A549 (cell line): ENCODE measurements around the gene ITGA2B. TPM values are rescaled to one million over a fixed set of nuclear protein-coding genes. Genes with fewer than 3 reads are reported as not detected.

Source experiments
- ATAC-seq, 2 experiments: fragments of 200-7000 bp in 1 of 2; fragments of >200 bp in 1 of 2; cut with Nextera tagmentation in 1 of 2; cut with Tn5 transposase in 1 of 2; 3 replicates each; pipeline versions ENCODE4 v1.8.0 to v1.9.1; 2018 to 2020; ENCODE audit warnings: mild to moderate bottlenecking in 1 of 2, moderate library complexity in 1 of 2
- CTCF ChIA-PET: fragments of 300-600 bp; sonication (Branson Sonifier 250); formaldehyde crosslinking; extraction: SDS; loops from one replicate; lab custom pipeline; 2021; ENCODE audit warnings: antibody characterized with exemption, inconsistent platforms; lab: Yijun Ruan, JAX
- POLR2A ChIA-PET: fragments of 350-600 bp; formaldehyde crosslinking; extraction: SDS; loops from one replicate; lab custom pipeline; 2021; ENCODE audit warnings: antibody characterized with exemption, inconsistent platforms; lab: Yijun Ruan, JAX
- DNase-seq, 2 experiments: peaks; one replicate each; pipeline versions ENCODE4 v3.0.0 to v3.0.0-alpha.2; 2011 to 2016; ENCODE audit warnings: low read depth in 1 of 2, low spot score in 1 of 2
- FAIRE-seq: peaks from 2 replicates; lab custom pipeline; 2011; peaks lifted over from hg19 to GRCh38; lab: Jason Lieb, UNC
- H3K27ac ChIP-seq, 2 experiments: fragments of >200 bp; sonication (Bioruptor Twin); formaldehyde crosslinking; 3 replicates each; pipeline ENCODE4 v1.5.1; 2016 to 2017
- H3K4me1 ChIP-seq: fragments of >200 bp; sonication (Bioruptor Twin); formaldehyde crosslinking; 3 replicates; pipeline ENCODE4 v1.6.1; 2016
- H3K4me2 ChIP-seq: fragments of >200 bp; sonication (Bioruptor Twin); formaldehyde crosslinking; 3 replicates; pipeline ENCODE4 v1.6.1; 2016
- H3K4me3 ChIP-seq: fragments of >200 bp; sonication (Bioruptor Twin); formaldehyde crosslinking; 3 replicates; pipeline ENCODE4 v1.5.1; 2016
- H3K9me3 ChIP-seq: fragments of >200 bp; sonication (Bioruptor Twin); formaldehyde crosslinking; 3 replicates; pipeline ENCODE4 v1.6.1; 2016
- CBX2 ChIP-seq: fragments of 200-600 bp; sonication (generic); IDR thresholded peaks from 2 replicates; pipeline ENCODE4 v1.6.1; 2016; ENCODE audit warnings: low read depth, mild to moderate bottlenecking, borderline replicate concordance
- CEBPB ChIP-seq, 2 experiments: fragments of >200 bp in 1 of 2; sonication (Bioruptor Twin) in 1 of 2; formaldehyde crosslinking in 1 of 2; IDR thresholded peaks; 2 replicates each; pipeline ENCODE4 v1.6.1; 2012 to 2016
- CHD2 ChIP-seq: fragments of 150-350 bp; IDR thresholded peaks from 2 replicates; pipeline ENCODE4 v1.6.1; 2014; ENCODE audit warnings: low read length; ENCODE audit not compliant: partially characterized antibody
- CHD4 ChIP-seq: fragments of 200-600 bp; sonication (generic); IDR thresholded peaks from 2 replicates; pipeline ENCODE4 v1.6.1; 2016; ENCODE audit warnings: antibody characterized with exemption, mild to moderate bottlenecking, borderline replicate concordance
- E2F6 ChIP-seq: IDR thresholded peaks from 2 replicates; pipeline ENCODE4 v1.6.1; 2012; ENCODE audit warnings: low read depth, borderline replicate concordance
- EHMT2 ChIP-seq: fragments of 200-600 bp; sonication (generic); IDR thresholded peaks from 2 replicates; pipeline ENCODE4 v1.6.1; 2016; ENCODE audit warnings: antibody characterized with exemption, low read depth, mild to moderate bottlenecking, moderate library complexity
- FOXS1 ChIP-seq: fragments of 250-450 bp; sonication (Bioruptor Pico); IDR thresholded peaks from 2 replicates; pipeline ENCODE4 v1.5.0; 2020; ENCODE audit warnings: mild to moderate bottlenecking, moderate library complexity
- GATA3 ChIP-seq: IDR thresholded peaks from 2 replicates; pipeline ENCODE4 v1.6.1; 2012; ENCODE audit warnings: borderline replicate concordance
- HEYL ChIP-seq: fragments of 250-450 bp; sonication (Bioruptor Pico); IDR thresholded peaks from 2 replicates; pipeline ENCODE4 v1.8.0; 2021; ENCODE audit warnings: mild to moderate bottlenecking, moderate library complexity
- JUN ChIP-seq, 2 experiments: fragments of >200 bp; sonication (Bioruptor Twin); formaldehyde crosslinking; IDR thresholded peaks; 2 replicates in 1 of 2; 3 replicates in 1 of 2; pipeline ENCODE4 v1.6.1; 2016 to 2017
- KDM1A ChIP-seq: fragments of 200-600 bp; sonication (generic); IDR thresholded peaks from 2 replicates; pipeline ENCODE4 v1.6.1; 2016; ENCODE audit warnings: low read depth, mild to moderate bottlenecking
- MAZ ChIP-seq: fragments of 150-350 bp; IDR thresholded peaks from 2 replicates; pipeline ENCODE4 v1.6.1; 2014; ENCODE audit warnings: antibody characterized with exemption, low read depth, low read length, borderline replicate concordance
- NFE2L2 ChIP-seq: fragments of 150-350 bp; conservative IDR thresholded peaks from 2 replicates; pipeline ENCODE4 v1.6.1; 2014; ENCODE audit warnings: low read length
- NR3C1 ChIP-seq: fragments of >200 bp; sonication (Bioruptor Twin); formaldehyde crosslinking; IDR thresholded peaks from 3 replicates; pipeline ENCODE4 v1.6.1; 2017
- PHF8 ChIP-seq: fragments of 200-600 bp; sonication (generic); IDR thresholded peaks from 2 replicates; pipeline ENCODE4 v1.6.1; 2016; ENCODE audit warnings: low read depth, mild to moderate bottlenecking, antibody characterized with exemption, moderate library complexity, borderline replicate concordance
- POLR2A ChIP-seq: IDR thresholded peaks from 2 replicates; pipeline ENCODE4 v1.6.1; 2012; ENCODE audit warnings: mild to moderate bottlenecking, low read length
- POLR2AphosphoS2 ChIP-seq: conservative IDR thresholded peaks from 2 replicates; pipeline ENCODE4 v1.6.1; 2012; ENCODE audit warnings: low read length, improper control_type of control experiment, inconsistent platforms
- RAD21 ChIP-seq, 2 experiments: fragments of >200 bp in 1 of 2; sonication (Bioruptor Twin) in 1 of 2; formaldehyde crosslinking in 1 of 2; IDR thresholded peaks in 1 of 2; conservative IDR thresholded peaks in 1 of 2; 2 replicates in 1 of 2; 3 replicates in 1 of 2; pipeline ENCODE4 v1.6.1; 2012 to 2018; ENCODE audit warnings: inconsistent platforms in 1 of 2
- RARB ChIP-seq: fragments of 250-450 bp; sonication (Bioruptor Pico); IDR thresholded peaks from 2 replicates; pipeline ENCODE4 v1.8.0; 2021; ENCODE audit warnings: mild to moderate bottlenecking, moderate library complexity
- RFX5 ChIP-seq: fragments of 450-650 bp; IDR thresholded peaks from 2 replicates; pipeline ENCODE4 v1.7.1; 2014; ENCODE audit warnings: antibody characterized with exemption, mild to moderate bottlenecking, moderate library complexity
- RNF2 ChIP-seq: fragments of 200-600 bp; sonication (generic); IDR thresholded peaks from 2 replicates; pipeline ENCODE4 v1.6.1; 2016; ENCODE audit warnings: low read depth, mild to moderate bottlenecking, antibody characterized with exemption, moderate library complexity, borderline replicate concordance
- SMC3 ChIP-seq: fragments of >200 bp; sonication (Bioruptor Twin); formaldehyde crosslinking; IDR thresholded peaks from 3 replicates; pipeline ENCODE4 v1.6.1; 2018; ENCODE audit warnings: inconsistent platforms
- SREBF2 ChIP-seq: fragments of 450-650 bp; IDR thresholded peaks from 2 replicates; pipeline ENCODE4 v1.6.1; 2014; ENCODE audit warnings: mild to moderate bottlenecking, moderate library complexity
- TFCP2L1 ChIP-seq: fragments of 250-450 bp; sonication (Bioruptor Pico); IDR thresholded peaks from 2 replicates; pipeline ENCODE4 v1.5.0; 2021; ENCODE audit warnings: mild to moderate bottlenecking
- TP53 ChIP-seq: fragments of 250-450 bp; sonication (Bioruptor Pico); IDR thresholded peaks from 2 replicates; pipeline ENCODE4 v1.5.0; 2021; ENCODE audit warnings: mild to moderate bottlenecking, moderate library complexity
- ZC3H11A ChIP-seq: fragments of 450-650 bp; IDR thresholded peaks from 2 replicates; pipeline ENCODE4 v1.6.1; 2014; ENCODE audit warnings: antibody characterized with exemption, mild to moderate bottlenecking
- ZFP36 ChIP-seq: fragments of 450-650 bp; IDR thresholded peaks from 2 replicates; pipeline ENCODE4 v1.6.1; 2014; ENCODE audit warnings: borderline replicate concordance; ENCODE audit not compliant: partially characterized antibody
- ZSCAN20 ChIP-seq: fragments of 250-450 bp; sonication (Bioruptor Pico); IDR thresholded peaks from 2 replicates; pipeline ENCODE4 v1.8.0; 2022; ENCODE audit warnings: mild to moderate bottlenecking, moderate library complexity
- WGBS: methylation state at CpG from one replicate; pipeline ENCODE4 v1.1.6; 2017; ENCODE audit errors: missing lambda C conversion rate; 5-methylcytosine and 5-hydroxymethylcytosine counted together
- polyA plus RNA-seq, 4 experiments: library from polyadenylated mRNA; depleted of rRNA in 3 of 4; stranded (reverse); fragments of >200 nt; fragmentation: RNase III in 1 of 4; extraction: RNeasy Plus Mini Kit Qiagen cat#74134 plus additional on column Dnase treatment in 1 of 4; gene quantifications; 2 replicates in 3 of 4; 3 replicates in 1 of 4; pipeline ENCODE4 v1.2.3, GENCODE V29; 2011 to 2017
- TF ChIP-seq, protein P1 (sequence below): IDR thresholded peaks from 2 replicates; pipeline ENCODE4 v1.6.1; 2012
- TF ChIP-seq, protein P2 (sequence below): IDR thresholded peaks from 2 replicates; pipeline ENCODE4 v1.6.1; 2012
- TF ChIP-seq, protein P3 (sequence below): fragments of 150-350 bp; IDR thresholded peaks from 2 replicates; pipeline ENCODE4 v1.6.1; 2014; ENCODE audit warnings: low read depth, mild to moderate bottlenecking, low read length
- TF ChIP-seq, protein P4 (sequence below): fragments of >200 bp; sonication (Bioruptor Twin); formaldehyde crosslinking; IDR thresholded peaks from 3 replicates; pipeline ENCODE4 v1.5.1; 2016

Gene ITGA2B
- polyA plus RNA-seq, 2 of the 4 experiments (the other 2 are of a cell fraction): 1.3 to 4.1 TPM

- Histone ChIP-seq H3K4me1 (peaks cover 3% of the 10 kb centered on the region; the same call in 1 of the 3 replicates), H3K4me3 (no peak overlapping the region; the same call in 2 of the 3 replicates), H3K27ac (no peak overlapping the region; a peak in 1 of 6 replicates), H3K4me2 (peak overlapping the region; percentile 87), H3K9me3 (no peaks in the 10 kb centered on the region)
- no peak for TF ChIP-seq RARB
- TF ChIP-seq GATA3: no peak
- CTCF ChIA-PET: interaction anchor here (1.0 to 6.8 kb wide), 8 partner anchors 14 to 142 kb away, joined by 3 to 62 read pairs (median 4); partner anchors contain the start of gene FAM171A2
- 85% methylated on average over 10 of the region's 10 CpGs for WGBS
- POLR2A ChIA-PET: interaction anchor here (1.5 kb wide), 1 partner anchor 166 kb away, joined by 4 read pairs; no protein-coding TSS in a partner anchor
- ATAC-seq (no peak), FAIRE-seq (no peak), DNase-seq (no peak)
Measured at GRCh38 chr17:44386182-44386525, 3.3 kb downstream of the ITGA2B start.

DNA sequence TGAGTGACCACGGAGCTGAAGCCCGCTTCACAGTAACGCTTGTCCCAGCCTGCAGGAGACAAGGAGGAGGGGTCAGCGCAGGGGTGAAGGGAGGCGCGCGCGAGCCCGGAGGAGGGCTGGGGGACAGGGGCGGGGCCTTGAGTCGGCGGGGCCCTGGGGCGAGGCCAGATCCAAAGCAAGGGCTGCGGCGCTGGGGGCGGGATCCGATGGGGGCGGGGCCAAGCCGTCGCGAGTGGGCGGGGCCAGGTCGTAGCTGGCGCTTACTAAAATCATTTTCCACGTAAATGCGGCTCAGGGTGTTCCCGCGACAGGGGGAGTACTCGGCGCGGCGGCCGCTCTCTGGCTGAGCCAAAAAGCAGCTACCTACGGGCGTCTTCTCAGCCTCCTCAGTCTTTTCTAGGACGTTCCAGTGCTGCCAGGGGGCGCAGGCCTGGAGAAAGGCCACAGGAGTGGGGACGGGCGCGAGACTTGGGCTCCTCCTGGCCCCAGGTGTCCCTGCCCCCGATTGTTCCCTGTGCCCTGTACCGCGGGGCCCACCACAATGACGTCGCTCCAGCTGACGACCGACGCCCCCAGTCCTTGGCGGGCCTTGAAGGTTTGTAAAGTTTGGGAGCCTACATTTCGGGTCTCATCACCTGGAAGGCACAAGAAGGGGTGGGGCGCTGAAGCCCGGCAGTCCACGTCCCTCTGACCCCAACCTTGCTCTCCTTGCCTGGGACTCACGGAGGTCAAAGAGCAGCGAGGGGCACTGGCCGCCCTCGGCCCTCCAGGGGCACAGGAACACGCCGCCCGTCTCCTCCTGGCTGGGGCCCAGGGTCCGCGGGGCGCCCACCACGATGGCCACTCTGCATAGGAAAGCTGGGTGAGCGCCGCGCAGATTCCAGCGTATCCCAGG, 3.9 kb downstream of the ITGA2B start:
- H3K27ac ChIP-seq: peak overlapping the region; percentile 73 to 86
- peak overlapping the region; percentile 87 for H3K4me2 ChIP-seq
- no peaks in the 10 kb centered on the region for H3K9me3 ChIP-seq
- ChIA-PET POLR2A (interaction anchor here (1.3 to 1.5 kb wide), 2 partner anchors 118 to 165 kb away, joined by 4 read pairs; partner anchors contain the start of gene GPATCH8), CTCF (interaction anchor here (0.6 to 6.8 kb wide), 15 partner anchors 8 to 460 kb away, joined by 3 to 62 read pairs (median 3); partner anchors contain the start of gene FAM171A2)
- FAIRE-seq (no peak), ATAC-seq (peak; percentile 73 to 91), DNase-seq (peak; percentile 86 to 88)
- peaks cover 3% of the 10 kb centered on the region; the same call in 1 of the 3 replicates for H3K4me1 ChIP-seq
- TF ChIP-seq, protein P1, sequence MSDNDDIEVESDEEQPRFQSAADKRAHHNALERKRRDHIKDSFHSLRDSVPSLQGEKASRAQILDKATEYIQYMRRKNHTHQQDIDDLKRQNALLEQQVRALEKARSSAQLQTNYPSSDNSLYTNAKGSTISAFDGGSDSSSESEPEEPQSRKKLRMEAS: no peak
- TF ChIP-seq ZSCAN20 (CRISPR knock-in tag) (no peak), KDM1A (no peak), RFX5 (no peak), ZFP36 (no peak), EHMT2 (no peak), POLR2A (peak; percentile 31), NR3C1 (no peak), GATA3 (no peak), POLR2AphosphoS2 (no peak), NFE2L2 (no peak), FOXS1 (CRISPR knock-in tag) (no peak), RAD21 (conservative IDR thresholded peaks at IDR 0.05 in 1 of 2, IDR thresholded peaks at IDR 0.05 in 1 of 2) (peak in 1 of 2 experiments; percentile 26; a peak in 2 of 5 replicates), CBX2 (no peak), SREBF2 (no peak), RARB (no peak), JUN (IDR thresholded peaks at IDR 0.05) (no peak), CHD4 (no peak), HEYL (no peak), CEBPB (IDR thresholded peaks at IDR 0.05) (no peak), CHD2 (no peak), ZC3H11A (no peak), SMC3 (peak; percentile 21; the same call in 1 of the 3 replicates), TP53 (CRISPR knock-in tag) (no peak), E2F6 (no peak), PHF8 (peak; percentile 69), RNF2 (no peak), TFCP2L1 (CRISPR knock-in tag) (no peak), MAZ (peak; percentile 92)
- TF ChIP-seq, protein P2, sequence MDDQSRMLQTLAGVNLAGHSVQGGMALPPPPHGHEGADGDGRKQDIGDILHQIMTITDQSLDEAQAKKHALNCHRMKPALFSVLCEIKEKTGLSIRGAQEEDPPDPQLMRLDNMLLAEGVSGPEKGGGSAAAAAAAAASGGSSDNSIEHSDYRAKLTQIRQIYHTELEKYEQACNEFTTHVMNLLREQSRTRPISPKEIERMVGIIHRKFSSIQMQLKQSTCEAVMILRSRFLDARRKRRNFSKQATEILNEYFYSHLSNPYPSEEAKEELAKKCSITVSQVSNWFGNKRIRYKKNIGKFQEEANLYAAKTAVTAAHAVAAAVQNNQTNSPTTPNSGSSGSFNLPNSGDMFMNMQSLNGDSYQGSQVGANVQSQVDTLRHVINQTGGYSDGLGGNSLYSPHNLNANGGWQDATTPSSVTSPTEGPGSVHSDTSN: no peak
- TF ChIP-seq, protein P3, sequence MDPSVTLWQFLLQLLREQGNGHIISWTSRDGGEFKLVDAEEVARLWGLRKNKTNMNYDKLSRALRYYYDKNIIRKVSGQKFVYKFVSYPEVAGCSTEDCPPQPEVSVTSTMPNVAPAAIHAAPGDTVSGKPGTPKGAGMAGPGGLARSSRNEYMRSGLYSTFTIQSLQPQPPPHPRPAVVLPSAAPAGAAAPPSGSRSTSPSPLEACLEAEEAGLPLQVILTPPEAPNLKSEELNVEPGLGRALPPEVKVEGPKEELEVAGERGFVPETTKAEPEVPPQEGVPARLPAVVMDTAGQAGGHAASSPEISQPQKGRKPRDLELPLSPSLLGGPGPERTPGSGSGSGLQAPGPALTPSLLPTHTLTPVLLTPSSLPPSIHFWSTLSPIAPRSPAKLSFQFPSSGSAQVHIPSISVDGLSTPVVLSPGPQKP: no peak
- TF ChIP-seq, protein P4, sequence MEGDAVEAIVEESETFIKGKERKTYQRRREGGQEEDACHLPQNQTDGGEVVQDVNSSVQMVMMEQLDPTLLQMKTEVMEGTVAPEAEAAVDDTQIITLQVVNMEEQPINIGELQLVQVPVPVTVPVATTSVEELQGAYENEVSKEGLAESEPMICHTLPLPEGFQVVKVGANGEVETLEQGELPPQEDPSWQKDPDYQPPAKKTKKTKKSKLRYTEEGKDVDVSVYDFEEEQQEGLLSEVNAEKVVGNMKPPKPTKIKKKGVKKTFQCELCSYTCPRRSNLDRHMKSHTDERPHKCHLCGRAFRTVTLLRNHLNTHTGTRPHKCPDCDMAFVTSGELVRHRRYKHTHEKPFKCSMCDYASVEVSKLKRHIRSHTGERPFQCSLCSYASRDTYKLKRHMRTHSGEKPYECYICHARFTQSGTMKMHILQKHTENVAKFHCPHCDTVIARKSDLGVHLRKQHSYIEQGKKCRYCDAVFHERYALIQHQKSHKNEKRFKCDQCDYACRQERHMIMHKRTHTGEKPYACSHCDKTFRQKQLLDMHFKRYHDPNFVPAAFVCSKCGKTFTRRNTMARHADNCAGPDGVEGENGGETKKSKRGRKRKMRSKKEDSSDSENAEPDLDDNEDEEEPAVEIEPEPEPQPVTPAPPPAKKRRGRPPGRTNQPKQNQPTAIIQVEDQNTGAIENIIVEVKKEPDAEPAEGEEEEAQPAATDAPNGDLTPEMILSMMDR: peak; percentile 31; the same call in 2 of the 3 replicates
- peak overlapping the region; percentile 54 for H3K4me3 ChIP-seq
- 25% methylated on average over 49 of the region's 68 CpGs for WGBS
